CD14-positive monocyte (primary cell): Measurements from ENCODE around the gene CCDC169. TPM values are rescaled to one million over a fixed set of nuclear protein-coding genes. Genes with fewer than 3 reads are reported as not detected.

ENCODE experiments used
- DNase-seq, 3 donors: peaks; one replicate each; pipeline ENCODE4 v3.0.0-alpha.2; 2011 to 2022
- H2AFZ ChIP-seq: 2 replicates; pipeline ENCODE4 v1.6.0; 2012; ENCODE audit warnings: mild to moderate bottlenecking, low read depth, low read length, inconsistent platforms; ENCODE audit not compliant: insufficient read depth, poor library complexity, severe bottlenecking
- H3K27ac ChIP-seq, 2 donors: 1 replicate in 1 of 2; 2 replicates in 1 of 2; pipeline ENCODE4 v1.5.1; 2012 to 2013; ENCODE audit warnings: low read length in 2 of 2, control low read depth in 1 of 2, inconsistent platforms in 1 of 2, low read depth in 1 of 2, mild to moderate bottlenecking in 1 of 2
- H3K27me3 ChIP-seq, 2 donors: one replicate each; pipeline versions ENCODE4 v1.6.0 to v1.6.1; 2011 to 2013; ENCODE audit warnings: low read length in 2 of 2; ENCODE audit not compliant: control insufficient read depth in 2 of 2, insufficient read depth in 2 of 2
- H3K36me3 ChIP-seq, 2 donors: replicated peaks in 1 of 2; 1 replicate in 1 of 2; 2 replicates in 1 of 2; pipeline versions ENCODE4 v1.5.1 to v1.6.1; 2012 to 2013; ENCODE audit warnings: low read length in 2 of 2, control low read depth in 1 of 2, inconsistent platforms in 1 of 2, mild to moderate bottlenecking in 1 of 2; ENCODE audit not compliant: insufficient read depth in 2 of 2, control insufficient read depth in 1 of 2
- H3K4me1 ChIP-seq, 2 donors: 1 replicate in 1 of 2; 2 replicates in 1 of 2; pipeline versions ENCODE4 v1.5.1 to v1.6.1; 2012 to 2013; ENCODE audit warnings: low read length in 2 of 2, control low read depth in 1 of 2, inconsistent platforms in 1 of 2, mild to moderate bottlenecking in 1 of 2, moderate library complexity in 1 of 2; ENCODE audit not compliant: insufficient read depth in 2 of 2, control insufficient read depth in 1 of 2
- H3K4me2 ChIP-seq: replicated peaks from 2 replicates; pipeline ENCODE3; 2012; ENCODE audit warnings: low read length, moderate library complexity, mild to moderate bottlenecking; ENCODE audit not compliant: poor library complexity, severe bottlenecking; ENCODE audit errors: extremely low read depth
- H3K4me3 ChIP-seq, 3 experiments: fragments of 200-600 bp in 1 of 3; sonication (generic) in 1 of 3; replicated peaks in 1 of 3; 1 replicate in 2 of 3; 2 replicates in 1 of 3; pipeline ENCODE4 v1.5.1; 2011 to 2013; ENCODE audit warnings: low read length in 3 of 3, mild to moderate bottlenecking in 3 of 3, control low read depth in 2 of 3, low read depth in 2 of 3, inconsistent platforms in 1 of 3, moderate library complexity in 1 of 3
- H3K79me2 ChIP-seq: 2 replicates; pipeline ENCODE4 v1.6.0; 2012; ENCODE audit warnings: mild to moderate bottlenecking, control low read depth, inconsistent platforms, low read length, moderate library complexity; ENCODE audit not compliant: insufficient read depth
- H3K9ac ChIP-seq: 2 replicates; pipeline ENCODE4 v1.6.0; 2017; ENCODE audit warnings: low read length, mild to moderate bottlenecking; ENCODE audit not compliant: insufficient read depth, poor library complexity, severe bottlenecking
- H3K9me3 ChIP-seq, 2 donors: replicated peaks in 1 of 2; 1 replicate in 1 of 2; 2 replicates in 1 of 2; pipeline versions ENCODE4 v1.5.1 to v1.6.1; 2012 to 2013; ENCODE audit warnings: low read length in 2 of 2, control low read depth in 1 of 2; ENCODE audit not compliant: control insufficient read depth in 1 of 2, insufficient read depth in 1 of 2
- H4K20me1 ChIP-seq: 2 replicates; pipeline ENCODE4 v1.6.0; 2012; ENCODE audit warnings: mild to moderate bottlenecking, low read length, control low read depth, moderate library complexity; ENCODE audit not compliant: insufficient read depth
- H3K27ac Mint-ChIP-seq, 7 donors: one replicate each; pipeline ENCODE4 v1.8.0; 2020; ENCODE audit warnings: mild to moderate bottlenecking in 7 of 7, mixed read lengths in 7 of 7, moderate library complexity in 6 of 7, inconsistent platforms in 2 of 7
- H3K27me3 Mint-ChIP-seq, 3 donors: one replicate each; pipeline ENCODE4 v1.8.0; 2021 to 2022; ENCODE audit warnings: low read depth in 3 of 3, mild to moderate bottlenecking in 3 of 3, mixed read lengths in 3 of 3, moderate library complexity in 3 of 3, inconsistent platforms in 1 of 3
- H3K36me3 Mint-ChIP-seq, 2 donors: one replicate each; pipeline ENCODE4 v1.8.0; 2020; ENCODE audit warnings: mixed read lengths in 2 of 2, inconsistent platforms in 1 of 2, mild to moderate bottlenecking in 1 of 2
- H3K4me1 Mint-ChIP-seq: one replicate; pipeline ENCODE4 v1.8.0; 2020; ENCODE audit warnings: mild to moderate bottlenecking, mixed read lengths
- H3K4me3 Mint-ChIP-seq, 2 donors: one replicate each; pipeline ENCODE4 v1.8.0; 2020; ENCODE audit warnings: mild to moderate bottlenecking in 2 of 2, mixed read lengths in 2 of 2, moderate library complexity in 1 of 2
- H3K9me3 Mint-ChIP-seq, 7 donors: one replicate each; pipeline ENCODE4 v1.8.0; 2020 to 2022; ENCODE audit warnings: mixed read lengths in 7 of 7, mild to moderate bottlenecking in 6 of 7, moderate library complexity in 6 of 7, inconsistent platforms in 2 of 7
- WGBS: methylation state at CpG from one replicate; pipeline ENCODE4 v1.1.5; 2013; ENCODE audit warnings: missing lambda C conversion rate; ENCODE audit not compliant: insufficient coverage; 5-methylcytosine and 5-hydroxymethylcytosine counted together
- intact Hi-C, 2 donors: fragments of 100-400 bp; cut with micrococcal nuclease; formaldehyde crosslinking; loops; one replicate each; pipeline versions ENCODE4 v1.15.0 to v1.15.1; 2023
- polyA plus RNA-seq, 3 donors: library from polyadenylated mRNA; depleted of rRNA in 1 of 3; unstranded in 2 of 3; stranded (reverse) in 1 of 3; fragments of 300-500 nt in 2 of 3; fragments of >200 nt in 1 of 3; fragmentation: Illumina TruSeq in 2 of 3; gene quantifications; 1 replicate in 2 of 3; 2 replicates in 1 of 3; pipeline ENCODE4 v1.2.3, GENCODE V29; 2012 to 2021
- TF ChIP-seq, protein P1 (sequence below): fragments of 200-600 bp; IDR thresholded peaks from one replicate; pipeline ENCODE4 v1.8.0; 2022; ENCODE audit warnings: antibody characterized with exemption, mild to moderate bottlenecking

The CCDC169 gene
- polyA plus RNA-seq, 3 donors: 0.03 TPM; not detected in 2

GRCh38 chr13:36207672-36208071, 89.9 kb downstream of the CCDC169 start:
- no peak overlapping the region for H3K4me2 ChIP-seq
- Mint-ChIP-seq H3K4me3 (no peak overlapping the region), H3K27ac (no peak overlapping the region), H3K36me3 (no peaks in the 10 kb centered on the region), H3K27me3 (peaks cover 1 to 4% (median 2%) of the 10 kb centered on the region in 3 donors), H3K9me3 (peaks cover 0 to 2% (median 0%) of the 10 kb centered on the region in 7 donors), H3K4me1 (no peaks in the 10 kb centered on the region)
- no CpG with 5 or more reads among the region's 5 CpGs for WGBS
- TF ChIP-seq, protein P1, sequence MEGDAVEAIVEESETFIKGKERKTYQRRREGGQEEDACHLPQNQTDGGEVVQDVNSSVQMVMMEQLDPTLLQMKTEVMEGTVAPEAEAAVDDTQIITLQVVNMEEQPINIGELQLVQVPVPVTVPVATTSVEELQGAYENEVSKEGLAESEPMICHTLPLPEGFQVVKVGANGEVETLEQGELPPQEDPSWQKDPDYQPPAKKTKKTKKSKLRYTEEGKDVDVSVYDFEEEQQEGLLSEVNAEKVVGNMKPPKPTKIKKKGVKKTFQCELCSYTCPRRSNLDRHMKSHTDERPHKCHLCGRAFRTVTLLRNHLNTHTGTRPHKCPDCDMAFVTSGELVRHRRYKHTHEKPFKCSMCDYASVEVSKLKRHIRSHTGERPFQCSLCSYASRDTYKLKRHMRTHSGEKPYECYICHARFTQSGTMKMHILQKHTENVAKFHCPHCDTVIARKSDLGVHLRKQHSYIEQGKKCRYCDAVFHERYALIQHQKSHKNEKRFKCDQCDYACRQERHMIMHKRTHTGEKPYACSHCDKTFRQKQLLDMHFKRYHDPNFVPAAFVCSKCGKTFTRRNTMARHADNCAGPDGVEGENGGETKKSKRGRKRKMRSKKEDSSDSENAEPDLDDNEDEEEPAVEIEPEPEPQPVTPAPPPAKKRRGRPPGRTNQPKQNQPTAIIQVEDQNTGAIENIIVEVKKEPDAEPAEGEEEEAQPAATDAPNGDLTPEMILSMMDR: no peak
- no peaks in the 10 kb centered on the region for H3K27me3 ChIP-seq
- no peaks in the 10 kb centered on the region for H3K79me2 ChIP-seq
- intact Hi-C loops: no loop called here
- H3K9me3 ChIP-seq: no peaks in the 10 kb centered on the region
- no peaks in the 10 kb centered on the region for H4K20me1 ChIP-seq
- H3K9ac ChIP-seq: no peak overlapping the region
- no peaks in the 10 kb centered on the region for H3K4me1 ChIP-seq
- no peak overlapping the region for H3K27ac ChIP-seq
- no peak for DNase-seq
- H2AFZ ChIP-seq: no peak overlapping the region
- no peaks in the 10 kb centered on the region for H3K36me3 ChIP-seq
- H3K4me3 ChIP-seq: no peak overlapping the region

DNA sequence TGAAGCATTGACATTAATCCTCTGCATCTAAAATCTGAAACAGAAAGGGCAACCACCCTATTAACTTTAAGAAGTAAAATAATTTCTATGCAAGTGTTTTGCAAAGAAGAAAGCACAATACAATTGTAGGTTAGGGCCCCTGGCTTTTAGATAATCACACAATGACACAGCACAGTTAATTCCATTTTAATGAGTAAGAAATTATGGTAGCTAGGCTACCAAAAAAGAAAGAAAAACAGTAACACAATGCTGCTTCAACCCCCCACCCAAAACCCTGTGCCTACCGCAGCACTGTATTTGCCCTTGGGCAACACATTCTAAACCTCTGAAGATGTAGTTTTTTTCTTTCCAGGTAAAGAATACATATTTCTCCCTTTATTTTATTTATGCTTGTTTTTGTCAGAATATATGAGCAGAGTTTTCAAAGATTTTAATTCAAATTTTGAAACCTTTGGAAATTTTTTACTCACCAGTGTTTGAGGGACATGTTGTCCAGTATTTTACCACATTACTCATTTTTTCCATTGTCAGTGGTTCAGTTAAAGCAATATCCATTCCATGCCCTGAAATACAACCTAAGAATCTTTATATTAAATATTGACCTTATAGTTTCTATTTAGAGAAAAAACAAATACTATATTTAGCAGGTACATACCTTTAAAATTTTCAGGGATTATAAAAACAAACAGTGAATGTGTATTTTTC, 104.3 kb downstream of the CCDC169 start:
- Histone ChIP-seq H3K27ac (no peak overlapping the region), H3K4me1 (no peaks in the 10 kb centered on the region), H2AFZ (no peak overlapping the region), H4K20me1 (no peaks in the 10 kb centered on the region), H3K36me3 (no peaks in the 10 kb centered on the region), H3K27me3 (no peaks in the 10 kb centered on the region), H3K9ac (no peak overlapping the region), H3K4me3 (no peak overlapping the region), H3K9me3 (no peaks in the 10 kb centered on the region), H3K79me2 (no peaks in the 10 kb centered on the region), H3K4me2 (no peak overlapping the region)
- no peak for DNase-seq
- no peaks in the 10 kb centered on the region for H3K27me3 Mint-ChIP-seq
- H3K27ac Mint-ChIP-seq: no peak overlapping the region
- H3K4me1 Mint-ChIP-seq: no peaks in the 10 kb centered on the region
- H3K9me3 Mint-ChIP-seq: peaks cover 0 to 4% (median 0%) of the 10 kb centered on the region in 7 donors
- TF ChIP-seq, protein P1: no peak
- no peak overlapping the region for H3K4me3 Mint-ChIP-seq
- intact Hi-C loops: no loop called here
- WGBS: no CpG with 5 or more reads among the region's 1 CpG
- H3K36me3 Mint-ChIP-seq: no peaks in the 10 kb centered on the region
